ENCODE results near the gene CCDC183.

CCDC183 gene

GRCh38 chr9:136750526-136750925 lies 45.6 kb upstream of the CCDC183 start:
- no peak overlapping the region for H3K27ac Mint-ChIP-seq
- H3K4me3 Mint-ChIP-seq: no peak overlapping the region
- no peak for TF ChIP-seq CTCF (IDR thresholded peaks at IDR 0.05; ENCODE audit: unreplicated experiment in 3 of 3)
- H3K27me3 Mint-ChIP-seq (ENCODE audit: low read depth): peaks cover 3% of the 10 kb centered on the region
- no peaks in the 10 kb centered on the region for H3K36me3 Mint-ChIP-seq (ENCODE audit: low read depth)
- no peaks in the 10 kb centered on the region for H3K4me1 Mint-ChIP-seq
- peaks cover 16% of the 10 kb centered on the region for H3K9me3 Mint-ChIP-seq

GRCh38 chr9:136751244-136751643 lies 44.9 kb upstream of the CCDC183 start:
- Mint-ChIP-seq H3K4me3 (no peak overlapping the region), H3K4me1 (no peaks in the 10 kb centered on the region), H3K36me3 (ENCODE audit: low read depth) (no peaks in the 10 kb centered on the region), H3K27me3 (ENCODE audit: low read depth) (peaks cover 5% of the 10 kb centered on the region), H3K9me3 (peaks cover 17% of the 10 kb centered on the region), H3K27ac (no peak overlapping the region)
- TF ChIP-seq CTCF (IDR thresholded peaks at IDR 0.05; ENCODE audit: unreplicated experiment in 3 of 3): no peak

GRCh38 chr9:136751814-136752213 lies 44.3 kb upstream of the CCDC183 start:
- H3K27ac Mint-ChIP-seq: no peak overlapping the region
- H3K9me3 Mint-ChIP-seq: peaks cover 17% of the 10 kb centered on the region
- TF ChIP-seq CTCF (IDR thresholded peaks at IDR 0.05; ENCODE audit: unreplicated experiment in 3 of 3): no peak
- no peak overlapping the region for H3K4me3 Mint-ChIP-seq
- H3K27me3 Mint-ChIP-seq (ENCODE audit: low read depth): peaks cover 5% of the 10 kb centered on the region
- H3K4me1 Mint-ChIP-seq: no peaks in the 10 kb centered on the region
- no peaks in the 10 kb centered on the region for H3K36me3 Mint-ChIP-seq (ENCODE audit: low read depth)

- Mint-ChIP-seq H3K27ac (no peak overlapping the region), H3K9me3 (peaks cover 17% of the 10 kb centered on the region), H3K4me1 (no peaks in the 10 kb centered on the region), H3K36me3 (ENCODE audit: low read depth) (no peaks in the 10 kb centered on the region), H3K4me3 (no peak overlapping the region), H3K27me3 (ENCODE audit: low read depth) (peaks cover 5% of the 10 kb centered on the region)
- TF ChIP-seq CTCF (IDR thresholded peaks at IDR 0.05; ENCODE audit: unreplicated experiment in 3 of 3): no peak
Observed at GRCh38 chr9:136753371-136754058, 42.6 kb upstream of the CCDC183 start.

GRCh38 chr9:136754059-136754572 lies 42.0 kb upstream of the CCDC183 start:
- Mint-ChIP-seq H3K4me3 (no peak overlapping the region), H3K36me3 (ENCODE audit: low read depth) (no peaks in the 10 kb centered on the region), H3K4me1 (no peaks in the 10 kb centered on the region), H3K27me3 (ENCODE audit: low read depth) (peaks cover 5% of the 10 kb centered on the region), H3K9me3 (peaks cover 17% of the 10 kb centered on the region), H3K27ac (no peak overlapping the region)
- no peak for TF ChIP-seq CTCF (IDR thresholded peaks at IDR 0.05; ENCODE audit: unreplicated experiment in 3 of 3)

All from nephron (organoid).